CD8-positive, alpha-beta memory T cell (primary cell): ENCODE results near the gene SAMD4A. TPM values are rescaled to one million over a fixed set of nuclear protein-coding genes. Genes with fewer than 3 reads are reported as not detected.

Source experiments
- CTCF ChIA-PET: fragments of 350-600 bp; sonication (Branson Sonifier 250); formaldehyde crosslinking; loops from one replicate; lab custom pipeline; 2021; ENCODE audit warnings: antibody characterized with exemption; lab: Charles Lee
- POLR2A ChIA-PET: fragments of 350-600 bp; sonication (Branson Sonifier 250); formaldehyde crosslinking; loops from one replicate; lab custom pipeline; 2021; ENCODE audit warnings: antibody characterized with exemption; lab: Charles Lee
- DNase-seq, 5 donors: peaks; one replicate each; pipeline versions ENCODE4 v3.0.0 to v3.0.0-alpha.2; 2020 to 2022; ENCODE audit warnings: mixed read lengths in 1 of 5
- H3K27ac ChIP-seq: one replicate; pipeline ENCODE4 v1.7.0; 2013; ENCODE audit warnings: low read depth, mild to moderate bottlenecking, low read length, moderate library complexity
- H3K27me3 ChIP-seq: 2 replicates; pipeline ENCODE4 v1.7.0; 2013; ENCODE audit warnings: low read length, mild to moderate bottlenecking; ENCODE audit not compliant: insufficient read depth, poor library complexity, severe bottlenecking
- H3K36me3 ChIP-seq: 2 replicates; pipeline ENCODE4 v1.7.0; 2013; ENCODE audit warnings: mild to moderate bottlenecking, low read length, moderate library complexity; ENCODE audit not compliant: insufficient read depth
- H3K4me1 ChIP-seq: 2 replicates; pipeline ENCODE4 v1.7.0; 2013; ENCODE audit warnings: mild to moderate bottlenecking, low read length, moderate library complexity; ENCODE audit not compliant: insufficient read depth
- H3K4me3 ChIP-seq: 2 replicates; pipeline ENCODE4 v1.7.0; 2013; ENCODE audit warnings: mild to moderate bottlenecking, low read length
- H3K9me3 ChIP-seq: 2 replicates; pipeline ENCODE4 v1.7.0; 2013; ENCODE audit warnings: mild to moderate bottlenecking, low read length
- H3K27ac Mint-ChIP-seq, 8 donors: one replicate each; pipeline ENCODE4 v1.8.0; 2020 to 2021; ENCODE audit warnings: mixed read lengths in 8 of 8, mild to moderate bottlenecking in 6 of 8, inconsistent platforms in 3 of 8, moderate library complexity in 3 of 8
- H3K27me3 Mint-ChIP-seq, 2 donors: one replicate each; pipeline ENCODE4 v1.8.0; 2020 to 2021; ENCODE audit warnings: mixed read lengths in 2 of 2, mild to moderate bottlenecking in 1 of 2, moderate library complexity in 1 of 2
- H3K36me3 Mint-ChIP-seq, 3 donors: one replicate each; pipeline ENCODE4 v1.8.0; 2020 to 2021; ENCODE audit warnings: mixed read lengths in 3 of 3, inconsistent platforms in 1 of 3, mild to moderate bottlenecking in 1 of 3
- H3K4me1 Mint-ChIP-seq, 3 donors: one replicate each; pipeline ENCODE4 v1.8.0; 2020 to 2021; ENCODE audit warnings: mixed read lengths in 3 of 3, inconsistent platforms in 1 of 3, mild to moderate bottlenecking in 1 of 3
- H3K4me3 Mint-ChIP-seq, 7 donors: one replicate each; pipeline ENCODE4 v1.8.0; 2020 to 2021; ENCODE audit warnings: mixed read lengths in 7 of 7, mild to moderate bottlenecking in 6 of 7, moderate library complexity in 4 of 7, inconsistent platforms in 2 of 7
- H3K9me3 Mint-ChIP-seq, 5 donors: one replicate each; pipeline ENCODE4 v1.8.0; 2020 to 2022; ENCODE audit warnings: mixed read lengths in 5 of 5, mild to moderate bottlenecking in 3 of 5, moderate library complexity in 2 of 5, inconsistent platforms in 1 of 5
- polyA plus RNA-seq: library from polyadenylated mRNA; unstranded; fragments of 300-500 nt; fragmentation: Illumina TruSeq; gene quantifications from one replicate; pipeline ENCODE4 v1.2.3, GENCODE V29; 2021
- total RNA-seq, 2 experiments: library from RNA; stranded (reverse); gene quantifications; one replicate each; pipeline ENCODE4 v1.2.3, GENCODE V29; 2021

SAMD4A gene
- total and polyA plus RNA-seq, 3 experiments from 2014 or later: 2.4 to 2.7 TPM; not detected in 1

- DNase-seq: no peak
- POLR2A ChIA-PET: no interaction called here
- Mint-ChIP-seq H3K9me3 (peaks cover 13 to 21% (median 17%) of the 10 kb centered on the region in 5 donors), H3K27me3 (peaks cover 14 to 67% of the 10 kb centered on the region in 2 donors), H3K36me3 (peaks cover 4 to 25% (median 8%) of the 10 kb centered on the region in 3 donors), H3K4me1 (no peaks in the 10 kb centered on the region), H3K4me3 (no peak overlapping the region), H3K27ac (no peak overlapping the region)
- CTCF ChIA-PET: interaction anchor here (0.9 to 1.0 kb wide), 2 partner anchors 117 to 199 kb away, joined by 4 read pairs; no protein-coding TSS in a partner anchor
- Histone ChIP-seq H3K4me3 (no peak overlapping the region), H3K4me1 (no peaks in the 10 kb centered on the region), H3K27ac (no peak overlapping the region), H3K36me3 (no peaks in the 10 kb centered on the region), H3K9me3 (no peaks in the 10 kb centered on the region), H3K27me3 (no peaks in the 10 kb centered on the region)
These were observed 7.6 kb downstream of the SAMD4A start for GRCh38 chr14:54574528-54574927.

- Mint-ChIP-seq H3K27me3 (peaks cover 7 to 44% of the 10 kb centered on the region in 2 donors), H3K4me1 (no peaks in the 10 kb centered on the region), H3K36me3 (peaks cover 2 to 18% (median 6%) of the 10 kb centered on the region in 3 donors), H3K4me3 (no peak overlapping the region), H3K9me3 (peaks cover 6 to 14% (median 11%) of the 10 kb centered on the region in 5 donors), H3K27ac (no peak overlapping the region)
- ChIA-PET POLR2A (no interaction called here), CTCF (interaction anchor here (1.3 to 1.4 kb wide), 2 partner anchors 13 to 196 kb away, joined by 3 to 4 read pairs; no protein-coding TSS in a partner anchor)
- no peaks in the 10 kb centered on the region for H3K27me3 ChIP-seq
- DNase-seq: no peak
- H3K9me3 ChIP-seq: no peaks in the 10 kb centered on the region
- no peaks in the 10 kb centered on the region for H3K36me3 ChIP-seq
- H3K4me1 ChIP-seq: no peaks in the 10 kb centered on the region
- H3K4me3 ChIP-seq: no peak overlapping the region
- no peak overlapping the region for H3K27ac ChIP-seq
These were observed 10.6 kb downstream of the SAMD4A start for GRCh38 chr14:54577494-54577893.

GRCh38 chr14:54577977-54578376, 11.0 kb downstream of the SAMD4A start:
- Mint-ChIP-seq H3K36me3 (peaks cover 2 to 15% (median 6%) of the 10 kb centered on the region in 3 donors), H3K9me3 (peaks cover 3 to 11% (median 8%) of the 10 kb centered on the region in 5 donors), H3K27ac (no peak overlapping the region), H3K4me1 (no peaks in the 10 kb centered on the region), H3K27me3 (peaks cover 7 to 42% of the 10 kb centered on the region in 2 donors), H3K4me3 (no peak overlapping the region)
- Histone ChIP-seq H3K27me3 (no peaks in the 10 kb centered on the region), H3K36me3 (no peaks in the 10 kb centered on the region), H3K4me3 (no peak overlapping the region), H3K27ac (no peak overlapping the region), H3K9me3 (no peaks in the 10 kb centered on the region), H3K4me1 (no peaks in the 10 kb centered on the region)
- CTCF ChIA-PET: interaction anchor here (1.3 to 1.4 kb wide), 2 partner anchors 14 to 196 kb away, joined by 3 to 4 read pairs; no protein-coding TSS in a partner anchor
- POLR2A ChIA-PET: no interaction called here
- no peak for DNase-seq

DNA sequence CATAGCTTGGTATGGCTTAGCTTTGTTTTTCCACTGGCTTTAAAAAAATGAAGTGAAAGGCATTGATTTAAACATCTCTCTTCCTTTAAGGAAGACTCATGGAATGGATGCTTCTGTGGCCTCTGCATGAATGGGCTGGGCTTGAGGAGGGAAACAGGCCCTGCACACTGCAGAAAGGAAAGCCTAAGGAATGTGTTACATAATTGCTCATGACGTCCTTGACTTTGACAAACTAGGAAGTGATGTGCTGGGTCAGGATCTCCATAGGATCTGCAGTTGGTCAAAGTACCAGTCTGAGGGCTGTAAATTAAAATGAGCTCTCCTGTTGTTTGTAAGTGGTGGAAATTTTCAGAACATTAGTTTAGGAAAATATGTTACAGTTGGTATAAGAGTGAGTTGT, 12.7 kb downstream of the SAMD4A start:
- no peaks in the 10 kb centered on the region for H3K4me1 ChIP-seq
- Mint-ChIP-seq H3K27ac (no peak overlapping the region), H3K27me3 (peaks cover 5 to 28% of the 10 kb centered on the region in 2 donors), H3K9me3 (no peaks in the 10 kb centered on the region), H3K4me1 (no peaks in the 10 kb centered on the region), H3K4me3 (no peak overlapping the region), H3K36me3 (peaks cover 0 to 2% (median 2%) of the 10 kb centered on the region in 3 donors)
- no peaks in the 10 kb centered on the region for H3K9me3 ChIP-seq
- no peak for DNase-seq
- ChIA-PET POLR2A (no interaction called here), CTCF (no interaction called here)
- H3K27me3 ChIP-seq: no peaks in the 10 kb centered on the region
- H3K36me3 ChIP-seq: no peaks in the 10 kb centered on the region
- H3K27ac ChIP-seq: no peak overlapping the region
- H3K4me3 ChIP-seq: no peak overlapping the region

- CTCF ChIA-PET: interaction anchor here (2.0 kb wide), 1 partner anchor 17 kb away, joined by 5 read pairs; no protein-coding TSS in a partner anchor
- no peaks in the 10 kb centered on the region for H3K4me1 ChIP-seq
- no peaks in the 10 kb centered on the region for H3K9me3 ChIP-seq
- no peak overlapping the region for H3K27ac ChIP-seq
- no peak overlapping the region for H3K27ac Mint-ChIP-seq
- no peak overlapping the region for H3K4me3 Mint-ChIP-seq
- H3K27me3 Mint-ChIP-seq: peaks cover 1 to 17% of the 10 kb centered on the region in 2 donors
- no peak for DNase-seq
- H3K4me1 Mint-ChIP-seq: no peaks in the 10 kb centered on the region
- no peaks in the 10 kb centered on the region for H3K36me3 ChIP-seq
- POLR2A ChIA-PET: no interaction called here
- no peaks in the 10 kb centered on the region for H3K9me3 Mint-ChIP-seq
- H3K27me3 ChIP-seq: no peaks in the 10 kb centered on the region
- H3K4me3 ChIP-seq: no peak overlapping the region
- H3K36me3 Mint-ChIP-seq: peaks cover 0 to 2% (median 0%) of the 10 kb centered on the region in 3 donors
These were observed 14.0 kb downstream of the SAMD4A start for GRCh38 chr14:54580933-54581332.

DNA sequence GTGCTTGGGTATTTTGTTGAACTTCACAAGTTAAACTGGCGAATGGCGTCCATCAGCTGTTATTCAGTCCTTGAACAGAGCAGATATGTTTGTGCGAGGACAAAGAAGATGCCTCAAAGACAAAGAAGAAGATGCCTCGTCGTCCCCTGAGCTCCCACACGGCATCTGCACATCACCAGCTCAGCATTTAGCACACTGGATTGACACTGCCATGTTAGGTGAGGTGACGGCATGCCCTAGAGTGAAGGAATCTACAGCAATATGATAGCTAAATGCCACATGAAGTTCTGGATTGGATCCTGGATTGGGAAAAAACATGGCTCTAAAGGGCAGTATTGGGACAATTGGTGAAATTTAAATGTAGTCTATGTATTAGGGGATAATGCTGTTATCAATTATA, 15.4 kb downstream of the SAMD4A start:
- Mint-ChIP-seq H3K9me3 (no peaks in the 10 kb centered on the region), H3K4me1 (no peaks in the 10 kb centered on the region), H3K36me3 (no peaks in the 10 kb centered on the region), H3K27me3 (peaks cover 1 to 17% of the 10 kb centered on the region in 2 donors), H3K27ac (no peak overlapping the region), H3K4me3 (no peak overlapping the region)
- DNase-seq: no peak
- Histone ChIP-seq H3K4me1 (no peaks in the 10 kb centered on the region), H3K27ac (no peak overlapping the region), H3K27me3 (no peaks in the 10 kb centered on the region), H3K9me3 (no peaks in the 10 kb centered on the region), H3K36me3 (no peaks in the 10 kb centered on the region), H3K4me3 (no peak overlapping the region)
- CTCF ChIA-PET: interaction anchor here (1.5 to 2.0 kb wide), 2 partner anchors 18 kb away, joined by 3 to 5 read pairs; no protein-coding TSS in a partner anchor
- POLR2A ChIA-PET: no interaction called here

DNA sequence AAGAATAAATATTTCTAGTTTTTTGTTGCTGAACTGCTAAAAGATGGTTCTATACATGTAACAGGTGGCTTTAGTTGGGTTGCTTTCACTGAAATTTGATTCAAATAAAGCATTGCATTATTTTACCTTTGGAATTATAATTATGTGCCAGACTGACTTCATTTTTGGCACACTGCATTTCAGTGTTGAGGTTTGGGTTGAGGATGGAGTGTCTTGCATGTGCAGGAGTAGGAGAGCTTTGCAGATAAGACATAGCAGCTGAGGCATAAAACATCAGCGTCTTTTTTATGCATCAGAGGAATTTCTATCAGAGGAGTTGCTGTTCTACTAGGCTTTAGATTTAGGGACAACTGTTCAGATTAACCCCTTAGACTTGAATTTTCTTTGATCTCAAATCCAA, 17.2 kb downstream of the SAMD4A start:
- Histone ChIP-seq H3K4me1 (no peaks in the 10 kb centered on the region), H3K27me3 (no peaks in the 10 kb centered on the region), H3K9me3 (no peaks in the 10 kb centered on the region), H3K4me3 (no peak overlapping the region), H3K27ac (no peak overlapping the region), H3K36me3 (no peaks in the 10 kb centered on the region)
- no peak for DNase-seq
- Mint-ChIP-seq H3K36me3 (no peaks in the 10 kb centered on the region), H3K4me1 (no peaks in the 10 kb centered on the region), H3K27ac (no peak overlapping the region), H3K9me3 (no peaks in the 10 kb centered on the region), H3K4me3 (no peak overlapping the region), H3K27me3 (peaks cover 0 to 17% of the 10 kb centered on the region in 2 donors)
- CTCF ChIA-PET: no interaction called here
- POLR2A ChIA-PET: no interaction called here

GRCh38 chr14:54585214-54585613, 18.3 kb downstream of the SAMD4A start:
- Mint-ChIP-seq H3K27ac (no peak overlapping the region), H3K4me1 (no peaks in the 10 kb centered on the region), H3K9me3 (no peaks in the 10 kb centered on the region), H3K27me3 (peaks cover 0 to 25% of the 10 kb centered on the region in 2 donors), H3K4me3 (no peak overlapping the region), H3K36me3 (no peaks in the 10 kb centered on the region)
- Histone ChIP-seq H3K27ac (no peak overlapping the region), H3K4me3 (no peak overlapping the region), H3K4me1 (no peaks in the 10 kb centered on the region), H3K27me3 (no peaks in the 10 kb centered on the region), H3K36me3 (no peaks in the 10 kb centered on the region), H3K9me3 (no peaks in the 10 kb centered on the region)
- CTCF ChIA-PET: no interaction called here
- POLR2A ChIA-PET: no interaction called here
- DNase-seq: no peak
